Suppressor macrophage treated with lipopolysaccharide for 1 hour (primary cell): ENCODE results near the gene HEMGN.

ENCODE experiments used
- DNase-seq, 3 donors: peaks; one replicate each; pipeline ENCODE4 v3.0.0-alpha.2; 2020 to 2022

HEMGN gene

DNA sequence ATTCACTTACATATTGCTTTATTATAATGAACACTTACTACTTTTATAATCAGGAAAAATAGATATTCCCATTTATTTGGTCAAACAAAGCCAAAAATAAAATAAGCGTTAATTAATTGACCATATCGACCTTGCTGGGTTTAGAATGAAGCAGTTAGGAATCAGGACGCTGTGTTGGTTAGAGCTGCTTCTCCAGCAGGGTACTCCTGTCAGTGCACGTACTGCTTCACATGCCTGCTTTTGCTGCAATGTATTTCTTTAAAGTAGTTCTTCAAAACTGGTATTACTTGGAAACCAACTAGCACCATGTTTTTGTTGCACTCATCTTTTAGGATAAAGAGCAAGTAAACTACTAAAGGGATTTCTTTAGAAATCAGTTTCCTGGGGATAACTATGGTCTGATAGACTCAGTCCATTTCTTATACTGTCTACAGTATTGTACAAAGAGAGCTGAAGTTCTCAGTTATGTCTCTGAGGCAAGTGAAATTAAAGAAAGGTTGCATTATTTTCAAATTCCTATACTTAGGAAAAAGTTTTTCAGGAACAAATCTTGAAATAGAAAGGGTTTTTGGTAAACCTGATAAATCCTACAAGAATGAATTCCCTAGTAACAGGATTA, 8.9 kb downstream of the HEMGN start:
- no peak for DNase-seq

DNA sequence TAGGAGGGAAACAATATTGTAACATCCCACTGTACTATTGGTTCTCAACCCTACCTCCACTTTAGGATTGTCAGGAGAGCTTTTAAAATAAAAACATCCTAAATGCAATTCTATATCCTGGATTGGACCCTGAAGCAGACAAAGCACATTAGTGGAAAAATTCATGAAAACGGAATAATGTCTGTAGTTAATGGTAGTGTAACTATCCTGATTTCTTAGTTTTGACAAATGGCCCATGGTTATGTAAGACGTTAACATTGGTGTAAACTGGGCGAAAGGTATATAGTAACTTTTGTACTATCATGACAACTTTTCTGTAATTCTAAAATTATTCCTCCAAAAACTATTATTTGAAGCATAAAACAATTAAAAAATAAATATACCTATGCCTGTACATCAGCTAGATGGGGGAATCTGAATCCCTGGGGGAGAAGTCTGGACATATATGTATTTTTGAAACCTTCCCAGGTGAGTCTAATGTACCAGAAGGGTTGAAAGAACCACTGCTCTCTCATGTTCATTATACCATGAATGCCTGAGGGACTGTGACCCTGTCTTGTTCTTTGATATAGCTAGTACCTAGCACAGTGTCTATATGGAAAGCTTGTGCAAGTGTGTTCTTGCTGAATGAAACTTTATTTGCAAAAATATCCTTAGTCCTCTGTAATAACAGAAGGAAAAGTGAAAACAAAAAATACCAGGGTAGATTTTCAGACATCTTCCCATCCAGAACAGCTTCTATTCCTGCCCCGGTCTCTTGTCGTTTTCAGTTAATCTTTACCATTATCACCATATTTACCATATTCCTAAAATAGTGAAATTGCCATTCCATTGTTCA, 12.3 kb downstream of the HEMGN start:
- no peak for DNase-seq

DNA sequence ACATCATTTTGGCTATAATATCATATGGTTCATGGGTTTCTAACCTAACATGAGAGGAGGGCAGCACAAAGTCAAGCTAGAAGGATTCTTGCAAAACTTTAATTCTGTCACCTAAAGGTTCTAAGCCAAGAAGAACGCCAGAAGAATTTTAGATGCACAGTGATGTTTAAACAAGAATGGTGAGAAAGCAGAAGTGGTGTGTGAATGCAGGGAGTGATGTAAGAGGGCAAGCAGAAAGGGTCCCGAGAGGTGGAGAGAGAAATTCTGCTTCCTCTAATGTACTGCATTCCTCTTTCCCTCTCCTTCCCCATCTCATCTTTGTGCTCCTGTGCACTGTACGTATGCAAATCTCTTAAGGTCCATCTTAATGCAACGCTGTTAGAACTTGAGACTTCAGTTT, 13.6 kb downstream of the HEMGN start:
- peak; percentile 53 to 61 (median 58) for DNase-seq

DNA sequence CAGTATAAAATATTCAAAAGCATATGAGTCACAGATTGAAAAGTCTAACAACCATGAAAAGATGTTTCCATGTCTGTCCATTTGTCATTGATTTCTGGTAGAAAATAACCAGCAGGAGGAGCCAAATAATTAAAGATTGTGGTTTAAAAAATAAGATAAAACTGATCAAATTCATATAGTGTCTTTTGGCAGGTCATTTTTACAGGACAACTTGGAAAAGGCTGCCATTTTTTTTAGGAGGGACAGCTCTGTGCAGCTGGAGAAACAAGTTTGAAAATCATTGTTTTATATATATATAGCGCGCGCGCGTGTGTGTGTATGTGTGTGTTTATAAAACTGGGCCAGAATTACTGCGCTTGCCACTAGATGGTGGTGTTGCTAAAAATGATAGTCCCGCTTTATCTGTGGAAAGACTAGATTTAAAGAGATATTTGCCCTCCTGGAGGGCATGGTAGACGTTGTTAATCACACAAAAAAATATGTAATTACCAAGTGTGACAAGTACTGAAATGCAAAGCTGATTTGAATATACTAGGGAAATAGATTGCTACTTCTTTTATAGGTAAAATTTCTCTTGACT, 14.4 kb downstream of the HEMGN start:
- peak; percentile 81 to 89 (median 86) for DNase-seq

DNA sequence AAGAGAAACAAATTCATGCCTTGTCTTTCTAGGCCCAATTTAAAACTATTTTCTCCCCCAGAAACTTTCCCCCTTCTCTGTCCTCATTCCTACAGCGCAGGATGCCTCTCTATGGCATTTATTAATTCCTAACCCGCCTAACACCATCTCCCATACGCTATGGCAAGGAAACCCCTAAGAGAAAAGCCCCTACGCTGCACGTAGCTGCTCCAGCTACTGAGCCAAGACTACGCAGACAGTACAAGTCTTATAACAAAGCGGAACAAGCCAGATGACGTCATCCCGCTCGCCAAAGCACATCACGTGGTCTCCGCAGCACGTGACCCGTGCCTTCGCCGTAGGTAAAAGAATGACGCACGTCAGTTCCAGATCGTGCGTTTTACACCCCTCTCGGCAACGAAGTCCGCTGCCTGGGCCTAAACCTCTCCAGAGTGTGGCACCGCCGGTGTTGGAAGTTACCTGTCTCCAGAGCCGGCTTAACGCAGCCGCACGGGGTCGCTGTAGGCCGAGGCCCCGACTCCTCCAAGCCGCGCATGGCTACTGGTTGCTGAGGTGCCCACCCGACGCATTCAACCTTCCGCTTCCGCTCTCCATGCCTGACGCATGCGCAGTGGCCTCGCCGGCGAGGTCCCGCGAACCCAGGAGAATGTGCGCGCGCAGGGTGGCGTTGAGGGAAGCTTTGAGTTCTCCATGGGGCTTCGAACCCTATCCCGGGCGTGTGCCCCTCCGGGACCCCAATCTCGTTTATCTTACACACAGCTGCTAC, 15.8 kb downstream of the HEMGN start, which contains the start of gene TRMO:
TSS of gene TRMO (minus strand) at position 542 of the 766 bp plus-strand sequence. CDS start at position 535, 7 bp downstream.
- peak; percentile 99 for DNase-seq

DNA sequence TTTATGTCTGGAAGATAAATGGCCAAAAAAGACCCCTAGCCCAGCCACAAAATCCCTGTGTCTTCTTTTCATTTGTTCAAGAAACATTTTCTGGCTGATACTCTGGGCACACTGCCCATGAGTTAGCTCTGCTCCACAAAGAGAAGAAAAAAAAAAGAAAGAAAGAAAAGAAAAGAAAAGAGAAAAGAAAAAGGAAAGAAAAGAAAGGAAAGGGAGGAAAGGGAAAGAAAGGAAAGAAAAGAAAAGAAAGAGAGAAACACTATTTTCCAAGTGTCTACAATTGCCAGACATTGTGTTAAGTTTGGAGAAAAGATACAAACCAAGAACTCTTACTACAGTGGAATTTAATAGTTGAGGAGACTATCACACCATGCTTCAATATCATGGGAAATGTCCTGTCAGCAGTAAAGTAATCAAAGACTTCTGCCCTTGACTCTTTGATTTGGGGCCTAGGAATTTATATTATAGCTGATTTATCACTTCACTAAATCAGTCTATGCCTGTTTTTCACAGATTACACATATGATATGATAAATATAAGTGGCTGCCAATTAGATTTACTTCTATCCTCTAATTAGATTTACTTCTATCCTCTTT, 18.7 kb downstream of the HEMGN start:
- no peak for DNase-seq

DNA sequence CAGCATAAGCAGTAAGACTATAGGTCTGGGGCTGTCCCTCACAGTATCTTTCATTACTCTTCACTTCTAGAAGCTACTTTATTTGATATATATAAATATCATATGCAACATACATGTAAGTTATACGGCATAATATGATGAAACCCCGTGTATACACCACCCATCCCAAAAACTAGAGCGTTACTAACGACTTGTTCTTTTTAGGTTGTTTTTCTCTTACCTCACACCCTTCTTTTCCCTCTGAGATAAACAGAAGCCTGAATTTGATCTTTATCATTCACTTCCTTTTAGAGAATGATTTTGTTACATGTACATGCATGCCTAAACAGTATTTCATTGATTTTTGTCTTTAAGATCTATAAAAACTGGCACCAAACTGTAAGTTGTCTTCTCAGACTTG, 19.4 kb downstream of the HEMGN start:
- DNase-seq: no peak

DNA sequence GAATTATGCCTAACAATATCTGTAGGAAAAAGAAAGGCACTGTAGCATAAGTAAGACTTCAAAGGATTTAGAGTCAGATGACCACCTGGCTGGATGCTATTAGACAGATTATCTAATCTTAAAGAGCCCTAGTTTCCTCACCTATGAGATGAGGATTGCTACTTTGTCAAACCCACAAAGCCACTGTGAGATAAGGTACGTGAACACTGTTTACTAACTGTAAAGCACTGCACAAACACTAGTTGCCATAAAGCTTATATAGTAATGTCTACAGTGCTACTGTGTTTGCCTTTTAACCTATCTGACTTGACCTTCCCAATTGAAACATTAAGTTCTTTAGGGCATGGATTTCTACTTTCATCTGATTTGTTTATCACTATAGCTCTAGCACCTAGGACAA, 26.0 kb downstream of the HEMGN start:
- no peak for DNase-seq

DNA sequence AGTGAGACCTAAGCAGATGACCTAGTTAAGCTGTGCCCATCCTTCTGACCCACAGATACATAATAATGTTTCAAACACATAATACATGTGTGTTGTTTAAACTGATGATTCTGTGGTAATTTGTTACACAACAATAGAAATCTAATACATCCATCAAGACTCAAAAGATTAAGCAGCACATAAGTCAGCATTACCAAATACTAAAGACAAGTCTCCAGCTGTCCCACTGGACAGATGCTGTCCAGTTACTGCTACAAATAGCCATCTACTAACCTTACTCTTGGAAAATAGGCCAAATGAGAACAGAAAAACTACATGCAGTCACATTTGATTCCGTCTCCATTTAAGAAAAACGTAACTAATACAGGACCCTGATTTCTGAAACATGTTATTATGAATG, 26.4 kb downstream of the HEMGN start:
- DNase-seq: no peak

DNA sequence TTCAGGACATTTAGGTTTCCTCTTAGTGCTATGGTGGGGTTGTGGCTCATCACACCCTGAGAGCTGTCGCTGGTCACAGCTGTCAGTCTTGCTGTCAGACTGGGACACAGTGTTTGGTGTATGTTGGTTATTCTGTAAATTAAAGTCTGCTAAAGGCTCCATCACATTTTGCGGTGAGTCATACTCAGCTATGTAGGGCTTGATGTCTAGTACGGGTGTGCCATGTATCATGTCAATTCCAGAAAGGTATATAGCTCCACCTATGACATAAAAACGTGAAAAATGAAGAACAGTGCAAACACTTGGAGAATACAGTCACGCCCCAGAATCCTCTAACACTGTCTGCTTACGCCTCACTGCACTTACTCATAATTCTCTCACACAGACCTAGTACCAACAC, 27.6 kb downstream of the HEMGN start:
- DNase-seq: no peak

DNA sequence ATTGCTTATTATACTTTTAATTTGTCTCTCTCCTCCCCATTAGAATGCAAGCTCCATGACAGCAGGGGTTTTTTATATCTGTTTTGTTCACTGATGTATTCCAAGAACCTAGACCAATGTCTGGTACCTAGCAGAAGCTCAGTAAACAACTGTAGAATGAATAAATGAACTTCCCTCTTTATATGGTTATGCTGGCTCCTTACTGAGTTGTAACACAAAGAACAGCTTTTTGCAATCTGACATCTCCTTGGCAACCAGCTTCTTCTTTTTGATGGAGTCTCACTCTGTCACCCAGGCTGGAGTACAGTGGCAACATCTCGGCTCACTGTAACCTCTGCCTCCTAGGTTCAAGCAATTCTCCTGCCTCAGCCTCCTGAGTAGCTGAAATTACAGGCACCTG, 29.3 kb downstream of the HEMGN start:
- DNase-seq: peak; percentile 59 to 78 (median 77)

DNA sequence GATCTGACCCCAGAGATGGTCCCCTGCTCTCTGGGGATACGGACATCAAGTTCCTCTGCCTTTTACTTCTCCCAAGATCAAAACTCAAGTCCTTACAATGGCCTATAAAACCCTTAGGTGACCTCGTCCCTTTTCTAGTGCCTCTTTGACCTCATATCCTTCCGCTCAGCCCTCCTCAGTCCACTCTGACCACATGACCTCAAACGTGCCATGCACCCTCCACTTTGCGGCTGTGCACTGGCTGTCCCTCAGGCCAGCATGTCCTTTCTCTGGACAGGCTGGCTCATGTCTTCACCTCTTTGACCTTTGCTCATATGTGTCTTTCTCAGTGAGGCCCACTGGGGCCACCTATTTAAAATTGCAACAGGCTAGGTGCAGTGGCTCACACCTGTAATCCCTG, 30.3 kb downstream of the HEMGN start:
- DNase-seq: no peak

DNA sequence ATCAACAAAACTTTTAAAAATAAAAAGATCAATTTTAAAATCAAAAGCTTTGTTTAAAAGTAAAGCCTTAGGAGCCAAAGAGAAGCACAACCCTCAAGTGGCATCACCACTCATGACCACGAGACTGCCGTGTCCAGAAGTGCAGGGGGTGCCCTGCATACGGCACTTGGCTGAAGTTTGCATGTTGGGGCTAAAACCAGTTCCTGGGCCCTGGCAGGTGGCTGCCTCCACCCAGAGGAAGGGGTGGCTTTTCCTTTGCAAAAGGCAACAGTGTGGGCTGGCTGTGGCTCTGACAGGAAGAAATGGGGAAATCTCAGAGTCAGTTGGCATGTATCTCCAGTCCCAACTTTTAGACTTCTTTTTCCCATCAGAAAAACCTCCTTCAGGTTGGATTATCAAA, 30.9 kb downstream of the HEMGN start:
- peak; percentile 42 to 59 (median 54) for DNase-seq

DNA sequence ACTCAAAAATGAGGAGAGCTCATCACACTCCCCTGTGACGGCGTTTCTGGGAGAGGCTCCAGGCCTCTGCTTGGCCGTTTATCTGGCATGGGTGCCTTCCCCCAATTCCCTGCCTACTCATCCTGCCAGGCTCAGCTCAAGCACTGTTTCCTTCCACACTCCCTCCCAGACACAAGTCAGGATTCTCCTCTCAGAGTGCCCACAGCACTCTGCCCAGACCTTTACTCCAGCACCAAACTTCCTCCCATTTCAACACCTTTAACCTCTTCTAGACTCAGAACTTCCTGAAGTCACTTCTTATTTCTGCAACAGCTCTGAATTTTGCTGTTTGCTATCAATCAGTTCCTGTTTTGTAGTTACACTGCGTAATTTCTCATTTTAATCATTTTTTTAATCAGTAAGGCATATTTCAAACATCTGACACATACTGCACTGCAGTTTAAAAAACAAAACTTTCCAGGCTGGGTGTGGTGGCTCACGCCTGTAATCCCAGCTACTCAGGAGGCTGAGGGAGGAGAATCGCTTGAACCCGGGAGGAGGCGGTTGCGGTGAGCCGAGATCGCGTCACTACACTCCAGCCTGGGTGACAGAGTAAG, 31.6 kb downstream of the HEMGN start:
- peak; percentile 53 to 88 (median 82) for DNase-seq

DNA sequence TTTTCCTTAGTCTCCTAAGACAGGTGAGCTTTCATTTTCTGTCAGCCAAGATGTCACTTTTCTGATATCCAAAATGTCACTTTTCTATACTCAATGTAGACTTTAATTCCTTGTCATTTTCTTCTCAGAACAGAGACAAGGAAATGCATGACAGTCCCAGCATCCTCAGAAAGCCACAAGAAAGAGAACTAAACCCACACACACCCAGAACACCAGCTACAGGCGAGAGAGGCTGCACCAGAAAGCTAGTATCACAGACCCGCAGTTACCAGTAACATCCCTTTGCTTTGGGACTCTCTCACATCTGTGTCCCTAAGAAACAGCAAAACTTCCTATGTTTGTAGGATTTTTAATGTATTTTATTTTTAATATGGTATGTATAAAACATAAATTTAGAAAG, 32.7 kb downstream of the HEMGN start:
- peak in 2 of 3 donors; percentile 36 to 43 for DNase-seq

DNA sequence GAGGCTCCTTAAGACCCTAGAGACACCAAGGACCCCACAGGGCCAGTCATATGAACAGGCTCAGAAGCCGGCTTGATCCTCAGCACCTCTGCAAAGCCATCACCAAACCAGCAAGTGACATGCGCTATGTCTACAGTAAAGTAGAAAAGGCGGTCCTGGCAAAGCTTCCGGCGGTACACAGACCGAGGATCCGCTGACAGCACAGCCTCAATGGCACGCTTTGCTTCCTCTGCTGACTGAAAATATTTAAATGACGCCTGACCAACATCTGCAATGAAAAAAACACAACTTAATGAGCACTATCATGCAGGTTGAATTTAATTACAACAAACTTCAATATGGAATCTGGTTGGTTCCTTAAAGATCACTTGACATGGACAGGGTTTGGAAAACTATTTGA, 33.2 kb downstream of the HEMGN start:
- no peak for DNase-seq

DNA sequence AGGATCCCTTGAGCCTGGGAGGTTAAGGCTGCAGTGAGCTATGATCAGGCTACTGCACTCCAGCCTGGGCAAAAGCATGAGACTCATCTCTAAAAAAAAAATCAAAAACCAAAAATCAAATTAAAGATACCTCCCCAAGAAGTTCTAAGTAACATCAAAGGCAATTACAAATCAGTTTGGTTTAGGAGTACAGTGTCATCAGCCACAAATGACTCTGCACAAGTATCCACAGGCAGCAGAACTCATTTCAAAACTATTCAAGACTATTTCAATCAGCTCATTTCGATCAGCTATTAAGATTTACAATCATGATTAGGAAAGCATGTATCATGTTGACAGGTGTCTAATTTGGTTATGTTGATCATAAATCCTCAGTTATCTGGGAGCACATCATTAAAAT, 34.8 kb downstream of the HEMGN start:
- no peak for DNase-seq

DNA sequence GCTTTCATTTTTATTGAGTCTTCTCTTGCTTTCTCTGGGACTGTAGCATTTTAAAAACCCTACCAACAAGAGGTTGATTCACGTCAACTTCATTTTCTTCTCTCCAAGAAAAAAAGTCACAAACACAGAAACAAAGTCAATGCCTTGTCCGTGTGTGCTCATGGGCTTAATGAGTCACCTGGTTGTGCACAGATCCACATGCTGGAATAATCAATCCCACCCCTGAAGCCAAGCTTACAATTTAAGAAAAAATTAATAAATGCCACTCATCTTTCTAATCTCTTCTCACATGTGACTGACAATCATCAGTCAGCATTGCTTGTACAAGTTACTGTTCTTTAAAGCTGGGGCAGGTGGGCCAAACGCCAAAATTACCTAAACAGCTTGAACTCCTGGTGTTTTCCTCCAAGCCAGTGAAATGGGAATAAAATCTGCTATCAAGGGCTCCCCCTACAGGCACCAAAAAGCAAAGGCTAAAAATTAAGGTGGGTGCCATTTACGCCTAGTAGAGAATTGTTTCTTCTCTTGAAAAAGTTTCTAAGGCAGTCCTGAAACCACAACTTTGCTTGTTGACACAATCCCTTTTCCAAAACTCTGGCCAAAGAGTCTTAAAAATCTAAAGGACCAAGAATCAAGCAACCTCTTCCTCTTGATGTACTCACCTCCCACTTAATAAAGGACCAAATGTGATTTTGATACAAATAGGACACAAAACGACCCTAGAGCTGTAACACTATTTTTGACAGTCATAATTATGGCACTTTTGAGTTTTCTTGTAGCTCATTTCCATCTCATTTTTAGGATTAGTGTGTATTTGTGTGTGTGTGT, 37.0 kb downstream of the HEMGN start:
- DNase-seq: peak; percentile 60 to 64 (median 60)

DNA sequence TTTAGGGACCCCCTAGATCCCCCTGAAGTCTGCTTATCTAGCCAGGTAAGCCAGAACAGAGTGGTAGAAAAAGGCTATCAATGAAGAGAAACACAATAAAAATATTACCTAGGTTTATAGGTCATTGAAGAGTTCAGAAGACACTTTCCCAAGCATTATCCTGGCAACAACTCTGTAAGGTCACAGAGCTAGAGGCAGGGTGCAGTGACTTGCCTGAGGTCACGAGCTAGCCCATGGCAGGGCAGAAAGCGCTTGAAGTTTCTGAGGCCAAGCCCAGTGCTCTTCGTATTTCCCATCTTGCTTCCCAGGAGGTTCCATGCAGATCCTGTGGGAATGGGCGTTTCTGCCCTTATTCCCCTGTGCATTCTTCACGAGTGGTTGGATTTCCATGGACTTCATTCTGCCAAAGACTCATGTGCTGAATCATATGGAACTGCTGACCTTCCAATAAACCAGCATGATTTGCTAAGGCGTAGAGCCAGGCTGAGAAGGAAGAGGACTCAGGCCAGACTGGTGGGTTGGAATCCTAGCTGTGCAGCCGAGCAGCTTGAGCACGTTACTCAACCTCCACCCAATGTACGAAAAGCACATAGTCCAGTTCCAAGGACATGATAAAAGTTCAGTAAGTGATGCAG, 37.8 kb downstream of the HEMGN start:
- DNase-seq: no peak

DNA sequence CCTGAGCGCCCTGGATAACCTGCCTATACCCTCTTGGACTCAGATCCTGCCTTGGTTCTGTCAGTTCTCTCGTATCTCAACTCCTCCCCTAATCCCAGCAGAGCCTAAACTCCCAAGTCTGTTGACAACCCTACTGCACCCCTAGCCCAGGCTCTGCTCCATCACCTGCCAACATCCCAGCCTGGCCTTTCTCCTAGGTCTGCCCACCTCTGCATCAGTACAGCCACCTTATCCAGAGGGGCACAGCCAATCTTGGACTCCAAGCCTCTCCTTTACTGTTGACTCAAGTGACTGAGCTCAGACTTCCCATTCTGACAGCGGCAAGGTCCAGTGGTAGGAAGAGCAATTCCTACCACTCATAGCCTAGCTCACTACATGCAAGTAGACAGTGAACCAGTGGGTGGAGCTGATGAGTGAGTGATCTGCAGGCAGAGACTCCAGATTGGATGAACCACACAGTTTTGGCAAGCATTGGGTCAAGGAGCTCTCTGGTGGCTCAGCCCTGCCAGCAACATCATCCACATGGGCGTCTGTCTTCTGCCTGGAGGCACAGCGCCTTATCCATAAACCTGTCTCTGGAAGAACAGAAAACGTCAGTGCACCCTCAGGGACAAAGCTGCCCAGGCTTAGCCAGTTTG, 42.2 kb downstream of the HEMGN start:
- DNase-seq: peak; percentile 68 to 80 (median 70)
